HCT116 (cell line): ENCODE measurements around the gene TMTC2. TPM values are rescaled to one million over a fixed set of nuclear protein-coding genes. Genes with fewer than 3 reads are reported as not detected.

Source experiments
- ATAC-seq: fragments of 200-7000 bp; cut with Tn5 transposase; 2 replicates; pipeline ENCODE4 v1.9.1; 2020; ENCODE audit warnings: mild to moderate bottlenecking, moderate library complexity
- BruUV-seq: library from RNA; stranded (reverse); fragments of 400-500 nt; replicated peaks from 2 replicates; lab custom pipeline; 2021; lab: Mats Ljungman, UMichigan
- CTCF ChIA-PET: fragments of 300-600 bp; sonication (Branson Sonifier 250); formaldehyde crosslinking; loops from one replicate; lab custom pipeline; 2021; ENCODE audit warnings: antibody characterized with exemption; lab: Charles Lee
- POLR2A ChIA-PET: fragments of 300-600, 350-600 bp; sonication (Branson Sonifier 250); formaldehyde crosslinking; loops from one replicate; lab custom pipeline; 2021; ENCODE audit warnings: antibody characterized with exemption; lab: Charles Lee
- RAD21 ChIA-PET, 2 experiments: fragments of 300-600 bp; sonication (Branson Sonifier 250); formaldehyde crosslinking; loops; one replicate each; lab custom pipeline; 2023; ENCODE audit warnings: low total read pairs in 2 of 2; ENCODE audit not compliant: uncharacterized antibody in 2 of 2, unreplicated experiment in 2 of 2, low non-redundant PET in 1 of 2; lab: Charles Lee
- DNase-seq: peaks from one replicate; pipeline ENCODE4 v3.0.0-alpha.2; 2010; ENCODE audit warnings: low read depth, low spot score
- H2AFZ ChIP-seq: fragments of 200-600 bp; shearing (Covaris generic), sonication (generic); 2 replicates; pipeline ENCODE4 v1.6.1; 2017; ENCODE audit warnings: low read depth, mixed run types, mixed read lengths, antibody characterized with exemption, low read length; ENCODE audit not compliant: poor library complexity, severe bottlenecking
- H3K27ac ChIP-seq: 2 replicates; pipeline ENCODE4 v1.5.1; 2012; ENCODE audit warnings: low read depth, low read length
- H3K27me3 ChIP-seq: fragments of 200-600 bp; sonication (generic); 2 replicates; pipeline ENCODE4 v1.6.1; 2016; ENCODE audit warnings: mixed run types, low read length, mixed read lengths; ENCODE audit not compliant: insufficient read depth
- H3K36me3 ChIP-seq, 2 experiments: fragments of 200-500 bp in 1 of 2; fragments of 200-600 bp in 1 of 2; sonication (Bioruptor generic) in 1 of 2; sonication (generic) in 1 of 2; 2 replicates each; pipeline versions ENCODE4 v1.5.1 to v1.6.1; 2014 to 2016; ENCODE audit warnings: low read length in 2 of 2, inconsistent platforms in 1 of 2, mixed read lengths in 1 of 2, mixed run types in 1 of 2; ENCODE audit not compliant: insufficient read depth in 2 of 2, control insufficient read depth in 1 of 2
- H3K4me1 ChIP-seq, 2 experiments: fragments of 200-600 bp in 1 of 2; sonication (generic) in 1 of 2; 2 replicates each; pipeline versions ENCODE4 v1.5.1 to v1.6.1; 2012 to 2017; ENCODE audit warnings: low read length in 2 of 2, inconsistent platforms in 1 of 2, mild to moderate bottlenecking in 1 of 2, mixed read lengths in 1 of 2, mixed run types in 1 of 2, moderate library complexity in 1 of 2; ENCODE audit not compliant: insufficient read depth in 2 of 2, control insufficient read depth in 1 of 2
- H3K4me2 ChIP-seq: fragments of 200-600 bp; sonication (generic); 2 replicates; pipeline ENCODE4 v1.6.1; 2017; ENCODE audit warnings: mixed run types, low read length, mixed read lengths
- H3K4me3 ChIP-seq, 2 experiments: fragments of 200-600 bp in 1 of 2; sonication (generic) in 1 of 2; replicated peaks in 1 of 2; 2 replicates each; pipeline ENCODE4 v1.5.1; 2011 to 2016; ENCODE audit warnings: low read length in 2 of 2, control low read depth in 1 of 2, low read depth in 1 of 2, mild to moderate bottlenecking in 1 of 2, mixed read lengths in 1 of 2, mixed run types in 1 of 2
- H3K79me2 ChIP-seq: fragments of 200-600 bp; sonication (generic); 2 replicates; pipeline ENCODE4 v1.6.1; 2017; ENCODE audit warnings: mild to moderate bottlenecking, mixed run types, low read length, moderate library complexity, mixed read lengths; ENCODE audit not compliant: insufficient read depth
- H3K9ac ChIP-seq: fragments of 200-600 bp; sonication (generic); 2 replicates; pipeline ENCODE4 v1.6.1; 2016; ENCODE audit warnings: low read length, mixed read lengths
- H3K9me2 ChIP-seq: fragments of 200-600 bp; sonication (generic), shearing (Covaris generic); 2 replicates; pipeline ENCODE4 v1.6.1; 2017; ENCODE audit warnings: mixed run types, mild to moderate bottlenecking, moderate library complexity; ENCODE audit not compliant: insufficient read depth
- H3K9me3 ChIP-seq, 2 experiments: fragments of 200-500 bp in 1 of 2; fragments of 200-600 bp in 1 of 2; sonication (Bioruptor generic) in 1 of 2; sonication (generic) in 1 of 2; 2 replicates each; pipeline ENCODE4 v1.6.1; 2014 to 2017; ENCODE audit warnings: low read length in 2 of 2, mixed read lengths in 2 of 2, inconsistent platforms in 1 of 2, low read depth in 1 of 2, mild to moderate bottlenecking in 1 of 2, mixed run types in 1 of 2, moderate library complexity in 1 of 2; ENCODE audit not compliant: control insufficient read depth in 1 of 2, insufficient read depth in 1 of 2
- H4K20me1 ChIP-seq: fragments of 200-600 bp; sonication (generic), shearing (Covaris generic); 2 replicates; pipeline ENCODE4 v1.6.1; 2017; ENCODE audit warnings: mixed run types, mild to moderate bottlenecking, moderate library complexity; ENCODE audit not compliant: insufficient read depth
- CBX3 ChIP-seq: IDR thresholded peaks from 2 replicates; pipeline ENCODE4 v1.6.1; 2012; ENCODE audit warnings: low read depth
- CEBPB ChIP-seq: IDR thresholded peaks from 2 replicates; pipeline ENCODE4 v1.6.1; 2012; ENCODE audit warnings: low read depth
- CTCF ChIP-seq, 3 experiments: fragments of 200-600 bp in 1 of 3; sonication (generic) in 1 of 3; IDR thresholded peaks in 2 of 3; conservative IDR thresholded peaks in 1 of 3; 2 replicates each; pipeline ENCODE4 v1.5.1; 2012 to 2017; ENCODE audit warnings: low read depth in 2 of 3, low read length in 2 of 3, antibody characterized with exemption in 1 of 3, borderline replicate concordance in 1 of 3, control low read depth in 1 of 3, mild to moderate bottlenecking in 1 of 3, mixed read lengths in 1 of 3, mixed run types in 1 of 3, moderate library complexity in 1 of 3; ENCODE audit not compliant: insufficient read depth in 1 of 3
- EZH2phosphoT487 ChIP-seq: fragments of 200-600 bp; IDR thresholded peaks from 2 replicates; pipeline ENCODE4 v1.6.1; 2018; ENCODE audit warnings: antibody characterized with exemption, borderline replicate concordance
- FOSL1 ChIP-seq: IDR thresholded peaks from 2 replicates; pipeline ENCODE4 v1.6.1; 2012; ENCODE audit warnings: low read depth
- MAX ChIP-seq: IDR thresholded peaks from 2 replicates; pipeline ENCODE4 v1.6.1; 2012
- POLR2A ChIP-seq: IDR thresholded peaks from 2 replicates; pipeline ENCODE4 v1.7.0; 2011; ENCODE audit warnings: borderline replicate concordance; ENCODE audit not compliant: insufficient read depth, insufficient read length; ENCODE audit errors: extremely low read depth
- POLR2AphosphoS5 ChIP-seq: IDR thresholded peaks from 2 replicates; pipeline ENCODE4 v1.6.1; 2011; ENCODE audit warnings: mild to moderate bottlenecking, low read depth, low read length, moderate library complexity
- RAD21 ChIP-seq: IDR thresholded peaks from 2 replicates; pipeline ENCODE4 v1.6.1; 2012; ENCODE audit warnings: low read depth, mild to moderate bottlenecking
- TCF7L2 ChIP-seq: IDR thresholded peaks from 2 replicates; pipeline ENCODE4 v1.7.0; 2011; ENCODE audit warnings: borderline replicate concordance, inconsistent platforms; ENCODE audit not compliant: insufficient read depth, insufficient read length; ENCODE audit errors: extremely low read depth
- YY1 ChIP-seq: IDR thresholded peaks from 2 replicates; pipeline ENCODE4 v1.6.1; 2011; ENCODE audit warnings: low read length, low read depth, moderate library complexity, mild to moderate bottlenecking; ENCODE audit not compliant: insufficient replicate concordance; ENCODE audit errors: extremely low read depth
- ZBTB33 ChIP-seq: IDR thresholded peaks from 2 replicates; pipeline ENCODE4 v1.6.1; 2011; ENCODE audit warnings: mild to moderate bottlenecking, low read length, moderate library complexity; ENCODE audit not compliant: insufficient replicate concordance; ENCODE audit errors: extremely low read depth
- ZFX ChIP-seq: fragments of 450-650 bp; IDR thresholded peaks from 2 replicates; pipeline ENCODE4 v1.6.1; 2017
- ZNF274 ChIP-seq: fragments of 200-500 bp; sonication (Bioruptor generic); IDR thresholded peaks from 2 replicates; pipeline ENCODE4 v1.6.1; 2014; ENCODE audit warnings: mild to moderate bottlenecking, low read depth, low read length, inconsistent platforms
- intact Hi-C: fragments of 100-400 bp; cut with micrococcal nuclease; formaldehyde crosslinking; loops from 2 replicates; pipeline ENCODE4 v1.10.0; 2022
- total RNA-seq: library from RNA; stranded (reverse); gene quantifications from one replicate; pipeline ENCODE4 v1.2.1, GENCODE V29; 2021; ENCODE audit not compliant: unreplicated experiment

The TMTC2 gene
- total RNA-seq, 1 experiment from 2014 or later: 11.5 TPM

DNA sequence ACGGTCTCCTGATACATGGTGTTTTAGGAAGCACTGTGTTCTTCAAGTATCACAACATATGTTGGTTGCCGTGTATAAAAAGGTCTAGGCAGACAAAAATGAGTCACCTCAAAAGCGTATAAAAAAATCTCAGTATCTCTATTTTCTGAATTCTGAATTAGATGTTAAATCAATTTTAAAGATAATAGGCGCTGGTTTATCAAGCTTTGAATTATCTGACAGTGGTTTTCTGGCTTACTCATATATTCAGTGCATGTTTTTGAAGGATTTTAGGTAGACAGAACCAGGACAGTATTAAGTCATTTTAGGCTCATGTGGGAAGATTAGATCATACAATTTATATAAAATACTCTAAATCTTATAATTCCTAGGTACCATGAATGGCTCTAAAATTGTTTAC is 110.8 kb downstream of the TMTC2 start:
- H3K27me3 ChIP-seq: no peaks in the 10 kb centered on the region
- no peaks in the 10 kb centered on the region for H4K20me1 ChIP-seq
- BruUV-seq: no TSS peak
- no peaks in the 10 kb centered on the region for H3K36me3 ChIP-seq
- H3K9ac ChIP-seq: no peak overlapping the region
- ChIA-PET POLR2A (no interaction called here), RAD21 (no interaction called here), CTCF (no interaction called here)
- H3K4me3 ChIP-seq: no peak overlapping the region
- H3K27ac ChIP-seq: no peak overlapping the region
- TF ChIP-seq EZH2phosphoT487 (no peak), CEBPB (no peak), ZNF274 (no peak), CTCF (IDR thresholded peaks at IDR 0.05 in 2 of 3, conservative IDR thresholded peaks at IDR 0.05 in 1 of 3; ENCODE audit: borderline replicate concordance in 1 of 3, insufficient read depth in 1 of 3, low read depth in 2 of 3, low read length in 2 of 3) (no peak), RAD21 (no peak), TCF7L2 (no peak), POLR2AphosphoS5 (no peak), ZFX (no peak), CBX3 (no peak), YY1 (no peak), FOSL1 (no peak), POLR2A (no peak), MAX (no peak), ZBTB33 (no peak)
- H3K9me2 ChIP-seq: no peaks in the 10 kb centered on the region
- ATAC-seq: no peak
- DNase-seq: no peak
- no peaks in the 10 kb centered on the region for H3K9me3 ChIP-seq
- intact Hi-C loops: no loop called here
- no peak overlapping the region for H2AFZ ChIP-seq
- H3K4me2 ChIP-seq: no peak overlapping the region
- no peaks in the 10 kb centered on the region for H3K4me1 ChIP-seq
- H3K79me2 ChIP-seq: no peaks in the 10 kb centered on the region
